ENCODE results near the gene RAB3IL1.

The RAB3IL1 gene

DNA sequence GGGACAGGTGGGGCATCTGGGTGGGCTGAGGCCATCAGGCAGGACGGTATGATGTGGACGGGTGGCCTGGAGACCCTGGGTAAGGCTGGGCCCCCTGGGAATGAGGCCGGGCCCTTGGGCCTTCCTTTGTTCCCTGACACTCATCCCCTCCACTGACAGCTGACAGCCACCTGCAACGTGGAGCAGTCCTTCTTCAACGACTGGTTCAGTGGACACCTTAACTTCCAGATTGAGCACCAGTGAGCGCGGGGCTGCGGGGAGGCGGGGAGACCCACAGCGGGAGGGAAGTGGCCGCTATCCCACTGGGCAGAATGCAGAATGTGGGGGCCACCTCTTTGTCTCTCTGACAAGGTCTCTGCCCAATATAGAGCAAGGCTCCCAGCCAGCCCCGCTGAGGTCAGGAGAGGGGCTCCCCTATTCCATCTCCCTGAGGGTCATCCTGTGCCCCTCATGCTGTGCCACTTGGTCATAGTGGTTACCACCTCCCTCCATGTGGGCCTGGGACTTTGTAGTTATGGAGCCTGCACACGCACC lies 53.8 kb downstream of the RAB3IL1 start:
- DNase-seq, result no peak

DNA sequence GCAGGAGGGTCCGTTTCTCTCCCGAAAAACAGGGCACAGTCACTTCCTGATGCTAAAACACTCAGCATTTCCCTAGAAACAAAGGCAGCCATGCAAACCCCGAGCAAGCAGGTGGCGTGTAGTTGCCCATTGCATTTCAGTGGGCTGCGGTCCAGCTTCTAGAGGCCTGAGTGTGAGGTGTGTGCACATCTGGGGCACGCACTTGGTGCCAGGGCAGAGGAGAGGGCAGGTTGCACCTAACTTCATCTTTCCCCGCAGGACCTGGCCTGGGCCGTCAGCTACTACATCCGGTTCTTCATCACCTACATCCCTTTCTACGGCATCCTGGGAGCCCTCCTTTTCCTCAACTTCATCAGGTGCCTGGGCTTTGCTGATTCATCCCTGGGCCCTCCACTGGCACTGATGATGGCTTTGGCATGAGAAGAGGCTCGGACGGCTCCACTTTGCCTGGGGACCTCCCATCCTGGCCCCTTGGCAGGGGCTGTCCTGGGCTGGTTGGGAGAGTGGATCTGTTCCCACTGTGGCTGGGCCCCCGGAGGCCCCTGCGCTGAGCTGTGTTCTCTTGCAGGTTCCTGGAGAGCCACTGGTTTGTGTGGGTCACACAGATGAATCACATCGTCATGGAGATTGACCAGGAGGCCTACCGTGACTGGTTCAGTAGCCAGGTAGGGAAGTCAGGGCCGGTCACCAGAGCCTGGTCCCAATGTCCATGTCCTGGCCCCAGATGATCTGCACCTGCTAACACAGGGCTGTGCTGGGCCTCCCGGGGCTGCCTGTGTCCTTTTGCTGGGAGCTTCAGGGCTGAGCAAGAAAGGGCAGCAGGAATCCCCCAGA lies 54.4 kb downstream of the RAB3IL1 start:
- DNase-seq, result no peak

DNA sequence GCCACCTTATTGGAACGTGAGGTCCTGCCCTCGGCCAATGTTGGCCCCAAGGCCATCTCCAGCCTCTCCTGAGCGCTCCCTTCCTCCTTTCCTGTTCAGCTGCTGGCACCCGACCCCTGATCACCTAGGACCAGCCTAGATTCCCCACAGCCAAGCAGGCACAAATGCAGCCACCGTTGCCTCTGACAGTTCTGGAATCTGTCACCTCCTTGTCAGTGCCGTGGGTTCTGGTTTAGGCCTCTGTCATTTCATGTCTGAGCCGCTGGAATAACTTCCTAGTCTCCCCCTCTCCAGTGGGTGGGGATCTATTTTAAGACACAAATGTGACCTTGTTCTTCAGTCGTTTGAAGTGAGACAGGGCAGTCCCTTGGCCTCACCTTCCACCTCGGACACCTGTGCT lies 55.7 kb downstream of the RAB3IL1 start:
- no peak for DNase-seq

GRCh38 chr11:61860054-61860903 lies 57.1 kb downstream of the RAB3IL1 start:
- DNase-seq, result no peak

- DNase-seq, result no peak
Measured at GRCh38 chr11:61855939-61856680, 61.3 kb downstream of the RAB3IL1 start.

DNA sequence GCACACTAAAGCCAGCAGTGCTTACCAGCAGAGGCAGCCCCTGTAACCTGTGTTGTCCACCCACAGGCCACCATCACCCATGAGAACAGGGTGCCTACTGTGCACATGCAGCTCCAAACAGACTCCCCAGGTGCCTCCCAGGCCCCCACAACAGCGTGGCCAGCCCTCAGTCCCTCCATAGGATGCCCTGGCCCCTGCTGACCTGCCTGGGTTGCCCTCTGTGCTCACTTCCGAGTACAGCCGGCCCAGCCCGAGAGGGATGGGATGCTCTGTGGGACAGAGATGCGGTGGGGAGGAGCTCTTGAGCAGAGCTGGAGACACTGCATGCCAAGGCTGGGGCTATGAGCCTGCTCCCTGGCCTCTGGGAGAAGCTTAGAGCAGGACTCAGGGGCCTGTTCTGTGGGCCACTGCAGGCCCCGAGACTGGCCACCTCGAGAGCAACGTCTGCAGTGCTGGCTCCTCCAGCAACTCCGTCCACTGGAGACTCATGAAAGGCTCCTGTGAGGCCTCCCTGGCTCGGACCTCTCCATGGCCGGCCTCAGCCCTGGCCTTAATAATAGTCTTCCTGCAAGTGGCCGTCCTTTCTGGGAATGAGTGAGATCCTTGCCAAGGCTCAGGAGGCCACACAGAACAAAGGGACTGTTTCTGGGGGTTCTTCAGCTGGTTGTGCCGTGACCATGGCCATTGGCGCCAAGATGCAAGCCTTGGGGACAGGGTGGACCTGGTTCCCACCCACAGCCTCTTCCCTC lies 62.2 kb downstream of the RAB3IL1 start:
- no peak for DNase-seq

GRCh38 chr11:61854206-61854895 lies 63.0 kb downstream of the RAB3IL1 start:
- no peak for DNase-seq

- DNase-seq, result no peak
Measured at GRCh38 chr11:61853698-61854169, 63.6 kb downstream of the RAB3IL1 start.

- DNase-seq, result no peak
Measured at GRCh38 chr11:61851900-61852295, 65.5 kb downstream of the RAB3IL1 start.

- DNase-seq, result no peak
Measured at GRCh38 chr11:61851113-61851899, 66.1 kb downstream of the RAB3IL1 start.

- no peak for DNase-seq
Measured at GRCh38 chr11:61850687-61851086, 66.7 kb downstream of the RAB3IL1 start.

DNA sequence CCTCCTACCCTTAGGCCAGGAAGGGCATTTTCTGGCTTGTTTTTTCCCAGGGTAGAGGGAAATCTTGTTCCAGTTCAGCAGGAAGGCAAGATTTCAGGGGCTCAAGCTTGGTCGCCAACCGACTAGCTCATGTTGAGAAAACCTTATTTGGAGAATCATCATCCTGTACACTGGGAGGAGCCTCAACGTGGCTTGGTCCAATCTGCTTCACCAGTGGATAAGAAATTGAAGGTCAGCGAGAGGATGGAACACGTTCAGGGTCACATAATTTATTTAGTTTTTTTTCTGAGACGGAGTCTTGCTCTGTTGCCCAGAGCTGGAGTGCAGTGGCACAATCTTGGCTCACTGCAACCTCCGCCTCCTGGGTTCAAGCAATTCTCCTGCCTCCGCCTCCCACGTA lies 68.7 kb downstream of the RAB3IL1 start:
- DNase-seq, result no peak

- DNase-seq, result no peak
Measured at GRCh38 chr11:61847914-61848581, 69.3 kb downstream of the RAB3IL1 start.

Data from 8988T (cell line).